Erythroblast (primary cell): ENCODE data around the gene SLC11A1.

Experiments used
- GATA1 ChIP-seq: IDR thresholded peaks from 2 replicates; pipeline ENCODE4 v1.6.1; 2011; ENCODE audit warnings: low read depth, mild to moderate bottlenecking, control low read depth, low read length, moderate library complexity
- POLR2A ChIP-seq: IDR thresholded peaks from 2 replicates; pipeline ENCODE4 v1.6.1; 2011; ENCODE audit warnings: mild to moderate bottlenecking, low read length

DNA sequence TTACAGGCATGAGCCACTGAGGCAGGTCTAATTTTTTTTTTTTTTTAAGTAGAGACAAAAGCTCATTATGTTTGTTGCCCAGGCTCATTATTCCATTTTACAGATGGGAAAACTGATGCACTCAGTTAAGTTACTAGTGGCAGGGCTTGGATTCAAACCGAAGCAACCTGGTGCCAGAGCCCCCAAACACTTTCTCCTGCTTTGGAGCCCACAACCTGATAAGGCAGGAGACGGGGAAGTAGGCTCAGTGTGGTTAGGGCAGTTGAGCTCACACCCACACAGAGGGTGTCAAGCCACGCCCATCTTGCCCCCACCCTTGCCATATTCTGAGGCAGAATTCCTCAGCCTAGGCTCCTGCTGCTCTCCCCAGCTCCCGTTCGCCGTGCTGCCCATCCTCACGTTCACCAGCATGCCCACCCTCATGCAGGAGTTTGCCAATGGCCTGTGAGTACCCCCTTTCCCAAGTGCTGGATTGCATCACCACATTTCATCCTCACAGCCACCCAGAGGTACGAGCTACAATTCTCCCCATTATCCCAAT is 11.7 kb downstream of the SLC11A1 start:
- peak; percentile 72 for TF ChIP-seq POLR2A
- no peak for TF ChIP-seq GATA1
